ENCODE measurements around the gene CCDC169.

GRCh38 chr13:36275190-36276002, 22.2 kb downstream of the CCDC169 start:
- TF ChIP-seq, protein P1, sequence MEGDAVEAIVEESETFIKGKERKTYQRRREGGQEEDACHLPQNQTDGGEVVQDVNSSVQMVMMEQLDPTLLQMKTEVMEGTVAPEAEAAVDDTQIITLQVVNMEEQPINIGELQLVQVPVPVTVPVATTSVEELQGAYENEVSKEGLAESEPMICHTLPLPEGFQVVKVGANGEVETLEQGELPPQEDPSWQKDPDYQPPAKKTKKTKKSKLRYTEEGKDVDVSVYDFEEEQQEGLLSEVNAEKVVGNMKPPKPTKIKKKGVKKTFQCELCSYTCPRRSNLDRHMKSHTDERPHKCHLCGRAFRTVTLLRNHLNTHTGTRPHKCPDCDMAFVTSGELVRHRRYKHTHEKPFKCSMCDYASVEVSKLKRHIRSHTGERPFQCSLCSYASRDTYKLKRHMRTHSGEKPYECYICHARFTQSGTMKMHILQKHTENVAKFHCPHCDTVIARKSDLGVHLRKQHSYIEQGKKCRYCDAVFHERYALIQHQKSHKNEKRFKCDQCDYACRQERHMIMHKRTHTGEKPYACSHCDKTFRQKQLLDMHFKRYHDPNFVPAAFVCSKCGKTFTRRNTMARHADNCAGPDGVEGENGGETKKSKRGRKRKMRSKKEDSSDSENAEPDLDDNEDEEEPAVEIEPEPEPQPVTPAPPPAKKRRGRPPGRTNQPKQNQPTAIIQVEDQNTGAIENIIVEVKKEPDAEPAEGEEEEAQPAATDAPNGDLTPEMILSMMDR (IDR thresholded peaks at IDR 0.05) = peak; percentile 52 to 54 (median 54)
- no peak for TF ChIP-seq POLR2A (IDR thresholded peaks at IDR 0.05)

Data from right lobe of liver (tissue), 4 donors.